ENCODE data around the gene AGAP5.

AGAP5 gene

GRCh38 chr10:73646598-73647041, 51.3 kb downstream of the AGAP5 start:
- no peaks in the 10 kb centered on the region for H3K36me3 ChIP-seq (ENCODE audit: control insufficient read depth, insufficient read depth, low read length)
- no peak overlapping the region for H3K4me3 ChIP-seq (replicated peaks; ENCODE audit: low read depth, low read length)
- H3K27me3 ChIP-seq (replicated peaks; ENCODE audit: control insufficient read depth, insufficient read depth, low read length), result no peaks in the 10 kb centered on the region
- no peak for TF ChIP-seq CTCF (IDR thresholded peaks at IDR 0.05; ENCODE audit: insufficient read depth, low read length, poor library complexity, severe bottlenecking)
- DNase-seq (ENCODE audit: extremely low read depth, insufficient read length), result no peak

DNA sequence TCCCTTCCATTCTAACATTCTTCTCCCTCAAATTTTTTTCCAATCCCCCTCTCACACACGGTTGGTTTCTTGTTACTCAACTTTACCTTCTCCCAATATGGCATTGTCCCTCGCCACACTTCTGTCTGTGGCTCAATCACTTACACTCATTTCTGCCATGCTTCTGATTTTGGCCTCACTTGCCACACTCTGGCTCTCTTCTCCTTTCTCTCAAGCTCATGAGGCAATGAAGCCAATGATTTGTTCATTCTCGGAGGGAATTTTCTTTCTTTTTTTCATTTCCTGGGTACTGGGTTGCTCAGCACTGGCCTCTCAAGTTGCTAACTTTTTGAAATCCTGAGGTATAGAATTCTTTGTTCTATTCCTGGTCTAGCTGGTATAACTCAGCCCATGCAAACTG, 52.7 kb downstream of the AGAP5 start:
- DNase-seq (ENCODE audit: extremely low read depth, insufficient read length), result no peak
- no peaks in the 10 kb centered on the region for H3K36me3 ChIP-seq (ENCODE audit: control insufficient read depth, insufficient read depth, low read length)
- TF ChIP-seq CTCF (IDR thresholded peaks at IDR 0.05; ENCODE audit: insufficient read depth, low read length, poor library complexity, severe bottlenecking), result no peak
- H3K4me3 ChIP-seq (replicated peaks; ENCODE audit: low read depth, low read length), result no peak overlapping the region
- no peaks in the 10 kb centered on the region for H3K27me3 ChIP-seq (replicated peaks; ENCODE audit: control insufficient read depth, insufficient read depth, low read length)

- DNase-seq (ENCODE audit: extremely low read depth, insufficient read length), result no peak
- no peak for TF ChIP-seq CTCF (IDR thresholded peaks at IDR 0.05; ENCODE audit: insufficient read depth, low read length, poor library complexity, severe bottlenecking)
- Histone ChIP-seq H3K36me3 (ENCODE audit: control insufficient read depth, insufficient read depth, low read length) (no peaks in the 10 kb centered on the region), H3K27me3 (replicated peaks; ENCODE audit: control insufficient read depth, insufficient read depth, low read length) (no peaks in the 10 kb centered on the region), H3K4me3 (replicated peaks; ENCODE audit: low read depth, low read length) (no peak overlapping the region)
Observed at GRCh38 chr10:73644767-73645166, 53.1 kb downstream of the AGAP5 start.

DNA sequence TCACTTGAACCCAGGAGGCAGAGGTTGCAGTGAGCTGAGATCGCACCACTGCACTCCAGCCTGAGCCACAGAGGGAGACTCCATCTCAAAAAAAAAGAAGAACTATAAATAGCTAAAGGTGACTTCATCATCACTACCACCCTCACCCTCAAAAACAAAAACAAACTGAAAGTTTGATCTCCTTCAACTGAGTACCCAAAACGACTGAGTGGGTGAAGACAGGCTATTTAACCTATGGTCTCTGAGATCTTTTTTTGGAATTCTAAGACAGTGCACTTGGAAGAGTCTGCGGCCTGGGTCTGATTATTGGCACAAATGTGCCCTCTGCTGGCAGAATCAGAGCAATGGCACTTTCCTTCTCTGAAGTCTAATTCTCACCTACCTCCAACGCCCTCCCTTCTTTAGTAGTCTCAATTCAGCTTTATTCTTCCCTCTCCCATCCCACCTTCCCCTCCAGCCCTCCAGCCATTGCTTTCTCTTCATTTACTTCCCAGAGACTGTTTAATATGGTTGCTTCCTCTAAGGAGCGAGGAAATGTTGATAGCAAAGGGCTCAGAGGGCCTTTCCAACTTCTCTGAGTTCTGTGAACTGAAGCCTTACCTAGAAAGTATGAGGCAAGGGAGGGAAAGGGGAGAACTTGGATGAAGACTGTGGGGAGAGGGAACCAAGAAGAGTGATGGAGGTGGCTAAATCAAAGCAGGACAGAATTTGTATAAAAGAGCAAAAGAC, 53.7 kb downstream of the AGAP5 start:
- Histone ChIP-seq H3K27me3 (replicated peaks; ENCODE audit: control insufficient read depth, insufficient read depth, low read length) (no peaks in the 10 kb centered on the region), H3K4me3 (replicated peaks; ENCODE audit: low read depth, low read length) (no peak overlapping the region), H3K36me3 (ENCODE audit: control insufficient read depth, insufficient read depth, low read length) (no peaks in the 10 kb centered on the region)
- DNase-seq (ENCODE audit: extremely low read depth, insufficient read length), result no peak
- TF ChIP-seq CTCF (IDR thresholded peaks at IDR 0.05; ENCODE audit: insufficient read depth, low read length, poor library complexity, severe bottlenecking), result peak; percentile 80

DNA sequence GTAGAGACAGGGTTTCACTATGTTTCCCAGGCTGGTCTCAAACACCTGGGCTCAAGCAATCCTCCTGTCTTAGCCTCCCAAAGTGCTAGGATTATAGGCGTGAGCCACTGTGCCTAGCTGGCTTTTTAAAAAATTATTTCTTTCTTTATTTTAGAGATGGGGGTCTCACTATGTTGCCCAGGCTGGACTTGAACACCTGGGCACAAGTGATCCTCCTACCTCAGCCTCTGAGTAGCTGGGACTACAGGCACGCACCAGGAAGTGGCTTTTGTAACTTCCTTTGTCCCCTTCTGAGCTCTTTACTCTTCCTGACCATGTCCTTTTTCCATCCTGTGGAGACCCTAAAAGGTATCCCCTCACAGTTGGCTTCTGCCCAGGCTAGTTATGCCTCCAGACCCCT, 54.5 kb downstream of the AGAP5 start:
- no peak for TF ChIP-seq CTCF (IDR thresholded peaks at IDR 0.05; ENCODE audit: insufficient read depth, low read length, poor library complexity, severe bottlenecking)
- H3K36me3 ChIP-seq (ENCODE audit: control insufficient read depth, insufficient read depth, low read length), result no peaks in the 10 kb centered on the region
- no peaks in the 10 kb centered on the region for H3K27me3 ChIP-seq (replicated peaks; ENCODE audit: control insufficient read depth, insufficient read depth, low read length)
- no peak overlapping the region for H3K4me3 ChIP-seq (replicated peaks; ENCODE audit: low read depth, low read length)
- no peak for DNase-seq (ENCODE audit: extremely low read depth, insufficient read length)
